Small intestine (tissue), 16 donors: ENCODE measurements around the gene SPATA33. TPM values are rescaled to one million over a fixed set of nuclear protein-coding genes. Genes with fewer than 3 reads are reported as not detected.
A peak's percentile ranks its signal among the peaks of the same experiment; 100 is the strongest.

ENCODE experiments used
- DNase-seq, 2 donors: peaks; one replicate each; pipeline versions ENCODE4 v3.0.0 to v3.0.0-alpha.2; 2013
- FAIRE-seq: peaks from 2 replicates; lab custom pipeline; 2012; peaks lifted over from hg19 to GRCh38; lab: Jason Lieb, UNC
- H3K27ac ChIP-seq, 3 donors: one replicate each; pipeline ENCODE4 v1.5.1; 2013; ENCODE audit warnings: low read length in 2 of 3, mild to moderate bottlenecking in 2 of 3, control low read depth in 1 of 3, inconsistent platforms in 1 of 3, low read depth in 1 of 3, moderate library complexity in 1 of 3
- H3K27me3 ChIP-seq, 3 donors: one replicate each; pipeline ENCODE4 v1.6.1; 2013; ENCODE audit warnings: low read length in 3 of 3, inconsistent platforms in 1 of 3; ENCODE audit not compliant: control insufficient read depth in 3 of 3, insufficient read depth in 3 of 3
- H3K36me3 ChIP-seq, 3 donors: one replicate each; pipeline ENCODE4 v1.6.1; 2013; ENCODE audit warnings: low read length in 3 of 3, inconsistent platforms in 1 of 3, low read depth in 1 of 3, mild to moderate bottlenecking in 1 of 3, moderate library complexity in 1 of 3; ENCODE audit not compliant: control insufficient read depth in 3 of 3, insufficient read depth in 2 of 3
- H3K4me1 ChIP-seq, 3 donors: one replicate each; pipeline ENCODE4 v1.6.1; 2013; ENCODE audit warnings: low read length in 2 of 3, inconsistent platforms in 1 of 3, low read depth in 1 of 3, mild to moderate bottlenecking in 1 of 3, moderate library complexity in 1 of 3; ENCODE audit not compliant: control insufficient read depth in 3 of 3, insufficient read depth in 2 of 3
- H3K4me3 ChIP-seq, 3 donors: one replicate each; pipeline ENCODE4 v1.5.1; 2013; ENCODE audit warnings: low read length in 3 of 3, control low read depth in 1 of 3, inconsistent platforms in 1 of 3, low read depth in 1 of 3, mild to moderate bottlenecking in 1 of 3, moderate library complexity in 1 of 3
- H3K9me3 ChIP-seq, 2 donors: one replicate each; pipeline ENCODE4 v1.6.1; 2013; ENCODE audit warnings: low read depth in 1 of 2, low read length in 1 of 2; ENCODE audit not compliant: control insufficient read depth in 2 of 2, insufficient read depth in 1 of 2
- WGBS, 3 donors: extraction: QIAGEN DNeasy Blood & Tissue Kit; methylation state at CpG; one replicate each; pipeline ENCODE4 v1.1.7; 2013; 5-methylcytosine and 5-hydroxymethylcytosine counted together
- long read RNA-seq, 10 donors: transcript quantifications; one replicate each; lab custom pipeline, GENCODE V29; 2026
- polyA plus RNA-seq, 4 donors: library from polyadenylated mRNA; stranded (reverse) in 3 of 4; unstranded in 1 of 4; fragments of 200-250 nt in 3 of 4; fragments of 120-200 nt in 1 of 4; gene quantifications; one replicate each; pipeline versions ENCODE4 v1.2.1 to v1.2.3, GENCODE V29; 2013
- donor health status: healthy with polysubstance abuse.
- donor health status: control.
- donor health status: control.
- donor health status: Bipolar disorder and iron deficiency.
- donor health status: healthy.

Gene SPATA33
- 10 to 100 TPM in 1 of 4 donors, 1 to 10 TPM in 3; 6.5 to 17.0 (median 8.1) TPM for polyA plus RNA-seq
- long read RNA-seq, donor 1 = 0 reads
- long read RNA-seq, donor 2, partial matches to known transcripts = 0 of 1 reads
- long read RNA-seq, donor 2, other reads (novel, unspliced or antisense) = 0 of 1 reads
- long read RNA-seq, donor 3 = 0 reads
- long read RNA-seq, donor 4 = 0 reads
- long read RNA-seq, donor 5, partial matches to known transcripts = 0 of 1 reads
- long read RNA-seq, donor 5, other reads (novel, unspliced or antisense) = 0 of 1 reads
- long read RNA-seq, donor 6, partial matches to known transcripts = 0 of 2 reads
- long read RNA-seq, donor 6, other reads (novel, unspliced or antisense) = 0 of 2 reads
- long read RNA-seq, donor 7, partial matches to known transcripts = 0 of 4 reads
- long read RNA-seq, donor 7, other reads (novel, unspliced or antisense) = 0 of 4 reads
- long read RNA-seq, donor 8 = 0 reads
- long read RNA-seq, donor 9, partial matches to known transcripts = 0 of 1 reads
- long read RNA-seq, donor 9, other reads (novel, unspliced or antisense) = 0 of 1 reads
- long read RNA-seq, donor 10, partial matches to known transcripts = 0 of 2 reads
- long read RNA-seq, donor 10, other reads (novel, unspliced or antisense) = 0 of 2 reads

DNA sequence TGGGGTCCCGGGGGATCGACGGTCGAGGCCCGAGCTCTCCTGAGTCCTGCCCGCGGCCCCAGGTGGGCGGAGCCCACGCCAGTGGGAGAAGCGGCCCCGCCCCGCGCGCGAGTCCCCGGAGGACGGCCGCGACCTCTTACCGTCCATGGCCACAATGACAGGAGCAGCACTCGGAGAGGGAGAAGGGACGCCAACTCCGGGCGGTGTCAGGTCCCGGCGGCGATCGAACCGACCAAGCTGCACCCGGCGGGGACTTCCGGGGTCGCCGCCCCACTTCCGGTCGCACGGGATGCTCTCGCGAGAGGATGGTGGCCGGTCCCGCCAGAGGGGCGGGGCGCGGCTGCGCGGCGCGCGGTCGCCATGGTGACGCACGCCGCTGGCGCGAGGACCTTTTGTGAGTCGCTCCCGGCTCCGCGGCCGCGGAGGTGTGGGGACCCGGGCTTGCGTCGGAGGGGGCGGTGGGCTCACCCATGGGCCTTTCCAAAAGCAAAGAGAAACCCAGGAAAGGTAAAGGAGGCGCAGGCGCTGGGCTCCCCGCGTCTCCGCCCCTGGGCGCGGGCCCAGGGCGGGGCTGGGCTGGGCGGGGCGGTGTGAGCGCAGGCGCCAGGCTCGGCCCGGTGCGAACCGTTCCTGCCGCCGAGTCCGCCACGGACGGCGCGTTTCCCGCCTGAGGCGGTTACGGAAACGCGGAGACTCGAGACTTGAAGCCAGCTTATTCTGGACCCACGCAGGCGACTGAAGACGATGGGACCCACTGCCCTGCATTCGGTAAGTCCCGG, at the start of gene SPATA33, which contains the start of gene CHMP1A:
SPATA33 (plus strand) TSS at position 395 of the 779 bp plus-strand sequence; CDS start at position 471, 76 bp downstream.
CHMP1A (minus strand) TSS at position 267 of the 779 bp plus-strand sequence; CDS start at position 147, 120 bp downstream.
- Histone ChIP-seq H3K4me1 (peaks cover 2 to 14% (median 9%) of the 10 kb centered on the region in 3 donors), H3K4me3 (peak within 1 kb of the TSS; percentile 71 to 95 (median 83)), H3K27me3 (no peaks in the 10 kb centered on the region), H3K36me3 (peaks cover 0 to 54% (median 3%) of the 10 kb centered on the region in 3 donors), H3K27ac (peak within 1 kb of the TSS; percentile 70 to 89 (median 85)), H3K9me3 (no peaks in the 10 kb centered on the region)
- DNase-seq (peak; percentile 81 to 95), FAIRE-seq (no peak)
- WGBS, 3 donors = 0 to 1% (median 0%) methylated on average over 63 to 99 of the region's 99 CpGs

DNA sequence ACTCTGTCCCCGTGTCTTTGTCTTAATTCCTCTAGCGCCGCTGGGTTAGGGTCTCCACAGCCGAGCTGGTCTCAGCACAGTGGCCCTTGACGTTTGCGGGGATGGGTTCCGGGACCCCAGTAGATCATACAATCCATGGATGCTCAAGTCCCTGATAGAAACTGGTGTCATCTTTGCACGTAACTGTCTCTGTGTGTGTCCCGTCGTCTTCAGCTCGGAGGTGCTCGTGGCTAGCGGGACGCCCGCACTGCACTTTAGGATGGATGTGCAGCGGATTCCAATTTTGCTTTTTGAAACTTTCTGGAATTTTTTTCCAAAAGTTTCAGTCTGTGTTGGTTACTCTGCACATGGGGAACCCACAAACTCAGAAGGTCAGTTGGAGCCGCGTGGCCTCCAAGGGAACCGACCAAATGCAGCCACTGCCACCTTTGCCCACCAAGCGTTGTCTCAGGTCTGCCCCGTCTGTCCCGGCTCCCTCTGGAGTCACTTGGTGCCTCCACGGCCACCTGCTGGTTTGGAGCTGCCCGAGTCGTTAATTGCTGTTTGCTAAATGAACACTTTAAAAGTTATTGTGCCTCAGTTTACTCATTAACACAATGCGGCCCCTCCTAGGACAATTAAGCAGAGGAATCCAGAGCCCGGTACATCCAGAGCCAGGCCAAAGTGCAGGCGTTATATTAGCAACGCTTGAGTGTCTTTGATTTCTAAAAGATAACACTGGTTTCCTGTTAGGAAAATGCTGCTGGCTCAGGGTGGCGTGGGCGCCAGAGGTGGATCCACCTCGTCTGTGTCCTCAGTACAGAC, 49.5 kb upstream of the SPATA33 start:
- Histone ChIP-seq H3K27me3 (no peaks in the 10 kb centered on the region), H3K4me1 (peaks cover 0 to 28% (median 2%) of the 10 kb centered on the region in 3 donors), H3K27ac (peak overlapping the region in 1 of 3 donors; percentile 50), H3K4me3 (no peak overlapping the region), H3K9me3 (peaks cover 0 to 5% of the 10 kb centered on the region in 2 donors), H3K36me3 (no peaks in the 10 kb centered on the region)
- no peak for FAIRE-seq
- peak; percentile 80 to 87 for DNase-seq
- 40 to 71% (median 55%) methylated on average over 32 of the region's 32 CpGs for WGBS, 3 donors

DNA sequence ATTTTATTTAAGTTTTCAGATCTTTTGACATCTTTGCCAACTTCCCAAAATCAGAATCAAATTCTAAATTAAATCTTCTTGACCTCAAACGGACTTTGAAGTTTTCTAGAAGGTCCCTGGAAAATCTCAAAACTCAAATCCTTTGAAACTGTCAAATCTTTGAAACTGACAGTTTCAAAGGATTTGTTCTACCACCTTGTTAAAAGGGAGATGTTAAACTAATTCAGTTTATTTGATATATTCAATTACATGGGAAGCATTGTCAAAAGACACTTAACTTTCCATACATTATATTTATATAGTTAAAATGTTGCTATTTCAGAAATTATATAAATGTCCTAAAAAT, 47.6 kb upstream of the SPATA33 start:
- no peak for FAIRE-seq
- no peak for DNase-seq
- H3K9me3 ChIP-seq = peaks cover 0 to 5% of the 10 kb centered on the region in 2 donors
- H3K4me3 ChIP-seq = no peak overlapping the region
- H3K36me3 ChIP-seq = peaks cover 0 to 5% (median 0%) of the 10 kb centered on the region in 3 donors
- peaks cover 0 to 38% (median 5%) of the 10 kb centered on the region in 3 donors for H3K4me1 ChIP-seq
- no peaks in the 10 kb centered on the region for H3K27me3 ChIP-seq
- H3K27ac ChIP-seq = no peak overlapping the region
- 68 to 73% (median 73%) methylated on average over 1 of the region's 1 CpG for WGBS, 3 donors

DNA sequence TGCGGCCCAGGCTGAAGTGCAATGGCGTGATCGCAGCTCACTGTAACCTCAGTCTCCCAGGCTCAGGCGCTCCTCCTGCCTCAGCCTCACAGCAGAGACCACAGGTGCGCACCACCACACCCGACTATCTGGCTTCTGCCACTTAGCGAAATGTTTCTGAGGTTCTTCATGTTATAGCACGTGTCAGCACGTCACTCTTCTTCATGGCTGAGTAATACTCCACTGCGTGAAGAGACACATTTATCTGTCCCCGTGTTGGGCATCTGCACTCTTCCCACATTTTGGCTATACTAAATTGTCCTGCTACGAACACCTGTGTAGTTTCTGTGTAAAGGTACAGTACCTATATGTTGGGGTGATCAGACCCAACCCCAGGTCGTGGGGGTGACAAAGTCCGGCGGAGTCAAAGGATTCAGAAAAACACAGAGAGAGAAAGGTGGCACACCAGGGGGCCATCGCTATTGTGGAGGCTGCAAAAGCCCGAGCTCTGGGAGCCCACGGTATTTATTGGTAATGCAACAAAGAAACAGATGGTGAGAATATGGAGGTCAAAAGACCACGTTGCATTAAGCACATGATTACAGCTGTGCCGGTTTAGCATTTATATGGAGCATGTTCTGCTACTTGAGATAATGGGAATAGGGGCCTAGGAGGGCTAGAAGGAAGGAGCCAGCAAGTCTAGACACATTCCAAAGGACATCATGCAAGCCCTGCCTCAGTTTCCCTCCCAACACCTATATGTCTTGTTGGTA, 45.0 kb upstream of the SPATA33 start:
- peaks cover 0 to 10% (median 0%) of the 10 kb centered on the region in 3 donors for H3K36me3 ChIP-seq
- H3K4me3 ChIP-seq = no peak overlapping the region
- FAIRE-seq (no peak), DNase-seq (peak in 1 of 2 donors; percentile 42)
- peaks cover 0 to 5% of the 10 kb centered on the region in 2 donors for H3K9me3 ChIP-seq
- peak overlapping the region; percentile 33 to 74 (median 59) for H3K27ac ChIP-seq
- 81 to 83% (median 82%) methylated on average over 20 of the region's 20 CpGs for WGBS, 3 donors
- no peaks in the 10 kb centered on the region for H3K27me3 ChIP-seq
- H3K4me1 ChIP-seq = peaks cover 0 to 41% (median 5%) of the 10 kb centered on the region in 3 donors

DNA sequence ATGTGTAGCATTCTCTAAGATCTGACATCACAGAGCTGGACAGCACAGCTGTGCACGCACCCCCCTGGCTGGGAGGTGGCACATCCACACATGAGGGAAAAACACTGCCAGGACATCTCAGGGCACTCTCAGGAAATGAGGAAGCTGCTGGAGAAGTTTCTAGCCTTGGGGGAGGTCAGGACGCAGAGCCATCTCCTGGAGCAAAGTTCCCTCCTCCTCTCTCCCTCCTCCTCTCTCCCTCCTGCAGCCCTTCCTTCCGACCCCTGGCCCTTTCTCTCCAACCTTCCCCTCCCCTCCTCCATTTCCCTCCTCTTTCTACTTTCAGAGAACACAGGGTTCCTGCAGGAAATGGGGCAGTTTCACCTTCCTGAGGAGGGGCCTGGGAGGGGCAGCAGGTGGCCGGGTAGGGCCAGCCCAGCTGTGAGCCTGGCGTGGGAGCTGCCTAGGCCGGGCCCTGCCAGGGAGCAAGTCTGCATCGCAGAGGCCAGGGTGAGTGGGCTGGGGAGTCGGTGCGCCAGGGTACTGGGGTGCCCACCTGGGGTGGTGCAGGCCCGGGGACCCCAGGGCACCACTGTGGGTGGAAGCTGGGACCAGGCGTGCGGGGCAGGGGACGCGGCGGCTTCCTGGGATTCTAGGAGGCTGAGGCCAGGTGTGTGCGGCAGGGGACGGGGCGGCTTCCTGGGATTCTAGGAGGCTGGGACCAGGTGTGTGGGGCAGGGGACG, 44.2 kb upstream of the SPATA33 start, which contains the start of gene DPEP1:
DPEP1 (plus strand) TSS at position 412 of the 723 bp plus-strand sequence. CDS start 16,769 bp downstream, outside the sequence.
- Histone ChIP-seq H3K27ac (peak within 1 kb of the TSS; percentile 33 to 74 (median 59)), H3K4me1 (peaks cover 0 to 35% (median 5%) of the 10 kb centered on the region in 3 donors), H3K36me3 (peaks cover 0 to 10% (median 0%) of the 10 kb centered on the region in 3 donors), H3K27me3 (no peaks in the 10 kb centered on the region), H3K9me3 (peaks cover 0 to 5% of the 10 kb centered on the region in 2 donors), H3K4me3 (peak within 1 kb of the TSS in 2 of 3 donors; percentile 40 to 64)
- DNase-seq = peak; percentile 81 to 91
- FAIRE-seq = no peak
- 21 to 52% (median 22%) methylated on average over 16 to 19 of the region's 19 CpGs for WGBS, 3 donors

DNA sequence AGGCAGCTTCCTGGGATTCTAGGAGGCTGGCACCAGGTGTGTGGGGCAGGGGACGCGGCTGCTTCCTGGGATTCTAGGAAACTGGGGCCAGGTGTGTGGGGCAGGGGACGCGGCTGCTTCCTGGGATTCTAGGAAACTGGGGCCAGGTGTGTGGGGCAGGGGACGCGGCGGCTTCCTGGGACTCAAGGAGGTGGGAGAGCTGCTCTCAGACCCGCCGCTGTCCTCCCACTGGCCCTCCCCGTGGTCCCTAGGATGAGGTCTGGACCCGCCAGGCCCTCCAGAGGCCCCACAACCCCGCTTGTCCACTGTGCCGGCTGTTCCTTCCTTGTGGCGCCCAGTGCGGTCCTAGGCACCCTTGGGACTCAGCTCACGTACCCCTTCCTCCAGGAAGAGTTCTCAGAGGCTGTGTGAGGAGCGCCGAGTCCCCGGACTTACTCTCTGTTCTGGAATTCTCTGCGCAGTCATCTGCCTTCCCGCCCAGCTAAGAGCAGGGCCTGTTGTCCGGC, 43.6 kb upstream of the SPATA33 start:
- peaks cover 0 to 33% (median 3%) of the 10 kb centered on the region in 3 donors for H3K4me1 ChIP-seq
- 20 to 72% (median 30%) methylated on average over 17 to 22 of the region's 22 CpGs for WGBS, 3 donors
- peak in 1 of 2 donors; percentile 50 for DNase-seq
- no peak for FAIRE-seq
- H3K27ac ChIP-seq = peak overlapping the region; percentile 33 to 74 (median 59)
- peak overlapping the region in 2 of 3 donors; percentile 40 to 64 for H3K4me3 ChIP-seq
- H3K9me3 ChIP-seq = peaks cover 0 to 5% of the 10 kb centered on the region in 2 donors
- no peaks in the 10 kb centered on the region for H3K27me3 ChIP-seq
- peaks cover 0 to 10% (median 0%) of the 10 kb centered on the region in 3 donors for H3K36me3 ChIP-seq
